ENCODE measurements around the gene SPACA7. TPM values are rescaled to one million over a fixed set of nuclear protein-coding genes. Genes with fewer than 3 reads are reported as not detected.

Gene SPACA7, protein sequence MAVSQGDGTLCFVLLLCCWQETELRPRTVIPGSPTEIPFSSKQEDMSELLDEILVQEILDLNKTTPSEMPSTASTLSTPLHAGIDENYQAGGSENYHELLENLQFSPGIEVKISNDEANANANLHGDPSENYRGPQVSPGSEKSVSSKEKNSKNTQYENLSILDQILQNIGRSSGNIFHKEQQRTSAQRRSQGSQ
- not detected in 2 replicates for total RNA-seq (2011; cell fraction: chromatin; rRNA removed; ENCODE audit: low replicate concordance)
- total RNA-seq (2011; cell fraction: nucleolus; rRNA removed) = not detected in 2 replicates
- total RNA-seq (2011; cell fraction: nucleoplasm; rRNA removed) = not detected in 2 replicates
- total RNA-seq (2014; rRNA removed) (not detected in 2 replicates), total RNA-seq (2014; rRNA removed; fragmentation: Illumina TruSeq; extraction: Trizol) (not detected in 2 replicates), total RNA-seq (2015; rRNA removed; fragmentation: Illumina TruSeq; extraction: Trizol) (not detected in 2 replicates), total RNA-seq (2021) (not detected in 2 replicates), polyA plus RNA-seq (2011; rRNA removed) (not detected in 2 replicates), polyA plus RNA-seq (2014; fragmentation: Illumina TruSeq; extraction: Trizol) (not detected in 2 replicates), polyA plus RNA-seq (2014; fragmentation: Nextera tagmentation; extraction: Ambion mirVana) (not detected), polyA plus RNA-seq (2014; rRNA removed) (not detected in 2 replicates), polyA minus RNA-seq (2011; rRNA and poly(A)+ RNA removed) (not detected in 2 replicates), Bru-seq, nascent RNA (not detected), BruChase-seq, experiment 1, labeled RNA remaining after a 2-hour chase (percentile 2 among the genes with signal in this experiment), BruChase-seq, experiment 2, labeled RNA remaining after a 6-hour chase (not detected)
- not detected in 2 replicates for polyA plus RNA-seq (2011; cell fraction: cytosol; rRNA removed)
- not detected in 2 replicates for polyA plus RNA-seq (2011; cell fraction: nucleus; rRNA removed)
- polyA plus RNA-seq (2012) = not detected in 2 replicates
- not detected in 2 replicates for polyA minus RNA-seq (2011; cell fraction: cytosol; rRNA and poly(A)+ RNA removed)
- not detected in 2 replicates for polyA minus RNA-seq (2011; cell fraction: nucleus; rRNA and poly(A)+ RNA removed)
- long read RNA-seq, experiment 1 = 0 reads
- long read RNA-seq, experiment 2 = 0 reads
- long read RNA-seq, experiment 3 = 0 reads

DNA sequence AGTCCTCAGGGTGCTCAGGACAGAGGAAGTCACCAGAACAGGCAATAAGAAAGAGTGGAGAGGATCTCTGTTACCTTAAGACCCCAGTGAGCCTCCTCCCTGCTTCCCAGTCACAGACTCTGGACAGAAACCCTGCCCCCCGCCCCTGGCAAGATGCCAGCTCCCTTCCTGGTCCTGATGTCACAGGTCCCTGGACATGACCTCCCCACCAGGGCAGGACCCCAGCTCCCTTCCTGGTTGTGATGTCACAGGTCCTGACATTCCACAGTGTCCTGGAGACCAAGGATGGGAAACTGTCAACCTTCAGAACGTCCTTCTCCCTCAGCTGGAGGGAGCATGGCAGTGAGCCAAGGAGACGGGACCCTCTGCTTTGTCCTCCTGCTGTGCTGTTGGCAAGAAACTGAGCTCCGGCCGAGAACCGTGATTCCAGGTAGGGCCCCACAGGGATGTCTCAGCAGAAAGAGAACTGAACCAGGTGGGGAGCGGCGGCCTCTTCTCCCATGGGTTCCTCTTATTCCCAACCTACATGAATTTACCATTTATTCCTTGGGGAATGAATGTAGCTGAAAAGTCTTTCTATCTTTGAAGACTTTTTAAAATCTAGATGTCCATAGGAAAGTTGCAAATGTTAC, at the start of gene SPACA7:
TSS of gene SPACA7 (plus strand) at position 306 of the 632 bp plus-strand sequence. CDS start at position 337, 31 bp downstream.
- intact Hi-C loops (cut with micrococcal nuclease) (no loop called here), in situ Hi-C loops (cut with MboI) (no loop called here)
- Histone ChIP-seq H3K36me3 (ENCODE audit: control insufficient read depth, insufficient read depth, low read length) (no peaks in the 10 kb centered on the region), H3K79me2 (ENCODE audit: control insufficient read depth, insufficient read depth, low read length) (no peaks in the 10 kb centered on the region), H2AFZ (ENCODE audit: low read depth, low read length) (no peak within 1 kb of the TSS), H3K9me1 (ENCODE audit: control insufficient read depth, insufficient read depth, low read length) (no peaks in the 10 kb centered on the region), H3K4me2 (ENCODE audit: insufficient read depth, low read length) (no peak within 1 kb of the TSS), H3K27me3 (ENCODE audit: control insufficient read depth in 2 of 2, insufficient read depth in 2 of 2, low read length in 2 of 2) (no peaks in the 10 kb centered on the region), H3K4me3 (no peak within 1 kb of the TSS), H3K27ac (ENCODE audit: extremely low read depth, low read depth, low read length) (no peak within 1 kb of the TSS), H3K9ac (ENCODE audit: insufficient read depth in 1 of 2, low read depth in 2 of 2, low read length in 2 of 2) (no peak within 1 kb of the TSS), H3K4me1 (replicated peaks in 1 of 2; ENCODE audit: control insufficient read depth in 2 of 2, insufficient read depth in 2 of 2, low read length in 2 of 2) (no peaks in the 10 kb centered on the region), H3K9me3 (replicated peaks; ENCODE audit: control insufficient read depth, insufficient read depth, low read depth, low read length) (no peaks in the 10 kb centered on the region), H4K20me1 (replicated peaks; ENCODE audit: control insufficient read depth, insufficient read depth, low read length) (no peaks in the 10 kb centered on the region)
- ChIA-PET CTCF (ENCODE audit: low intra/inter-chr PET ratio) (no interaction called here), POLR2A (no interaction called here)
- TF ChIP-seq NFIX (CRISPR knock-in tag; IDR thresholded peaks at IDR 0.05; ENCODE audit: low read depth) (0 out of 2 replicates have a peak, but pooled peaks have one; percentile 12), TAL1 (IDR thresholded peaks at IDR 0.05) (no peak), NFIC (IDR thresholded peaks at IDR 0.05) (peak; percentile 58; the same call in 1 of the 2 replicates), SMARCC2 (IDR thresholded peaks at IDR 0.05; ENCODE audit: low read depth) (no peak)
- FAIRE-seq = no peak
- ATAC-seq = no peak
- 0% methylated on average over 3 of the region's 8 CpGs for WGBS (ENCODE audit: insufficient coverage, low coverage, missing lambda C conversion rate)
- DNase-seq (ENCODE audit: extremely low read depth in 1 of 4, low spot score in 3 of 4) = no peak
- no TSS peak for BruUV-seq (replicated peaks)

All from K562 (cell line).